NCI-H446 treated with DMSO at 0.1 percent for 48 hours (cell line): ENCODE results near the gene TMPRSS4.
"Not testable (repeated sequence)": the region's sequence is repeated elsewhere in the genome, so short reads cannot be mapped to it uniquely, and the experiment has no call there.

Experiments
- DNase-seq: peaks from one replicate; lab custom pipeline; 2025; lab: John Stamatoyannopoulos, UW

Gene TMPRSS4

GRCh38 chr11:118056806-118057205 lies 20.1 kb upstream of the TMPRSS4 start:
- DNase-seq, result no peak

GRCh38 chr11:118057251-118058145 lies 19.4 kb upstream of the TMPRSS4 start:
- DNase-seq, result no peak

- DNase-seq, result no peak
Measured at GRCh38 chr11:118058311-118059245, 18.3 kb upstream of the TMPRSS4 start.

- no peak for DNase-seq
Measured at GRCh38 chr11:118059246-118059940, 17.5 kb upstream of the TMPRSS4 start.

GRCh38 chr11:118060081-118060661 lies 16.7 kb upstream of the TMPRSS4 start:
- DNase-seq, result no peak

- no peak for DNase-seq
Measured at GRCh38 chr11:118060869-118061268, 16.0 kb upstream of the TMPRSS4 start.

GRCh38 chr11:118061586-118062125 lies 15.2 kb upstream of the TMPRSS4 start:
- no peak for DNase-seq

- DNase-seq, result not testable (repeated sequence)
Measured at GRCh38 chr11:118062181-118062580, 14.7 kb upstream of the TMPRSS4 start.

- DNase-seq, result not testable (repeated sequence)
Measured at GRCh38 chr11:118062631-118063030, 14.2 kb upstream of the TMPRSS4 start.

GRCh38 chr11:118064956-118065355 lies 11.9 kb upstream of the TMPRSS4 start:
- no peak for DNase-seq

GRCh38 chr11:118065384-118065783 lies 11.5 kb upstream of the TMPRSS4 start:
- DNase-seq, result no peak

GRCh38 chr11:118067006-118067405 lies 9.9 kb upstream of the TMPRSS4 start:
- no peak for DNase-seq

GRCh38 chr11:118068206-118068944 lies 8.5 kb upstream of the TMPRSS4 start:
- no peak for DNase-seq

GRCh38 chr11:118068945-118069612 lies 7.8 kb upstream of the TMPRSS4 start:
- DNase-seq, result no peak

GRCh38 chr11:118071416-118072030 lies 5.4 kb upstream of the TMPRSS4 start:
- DNase-seq, result no peak

- DNase-seq, result no peak
Measured at GRCh38 chr11:118073554-118073953, 3.3 kb upstream of the TMPRSS4 start.

GRCh38 chr11:118074091-118074685 lies 2.7 kb upstream of the TMPRSS4 start:
- no peak for DNase-seq

- DNase-seq, result no peak
Measured at GRCh38 chr11:118074785-118075184, 2.1 kb upstream of the TMPRSS4 start.

- no peak for DNase-seq
Measured at GRCh38 chr11:118078911-118079411, 2.1 kb downstream of the TMPRSS4 start.
